HG02870 (cell line): ENCODE results near the gene KNDC1.

Experiments used
- ATAC-seq: cut with Tn5 transposase; IDR thresholded peaks from one replicate; pipeline ENCODE4 v1.9.1; 2021; ENCODE audit warnings: mild to moderate bottlenecking, moderate library complexity; ENCODE audit not compliant: unreplicated experiment

The KNDC1 gene

GRCh38 chr10:133177380-133178157 lies 17.6 kb downstream of the KNDC1 start:
- ATAC-seq = no peak

DNA sequence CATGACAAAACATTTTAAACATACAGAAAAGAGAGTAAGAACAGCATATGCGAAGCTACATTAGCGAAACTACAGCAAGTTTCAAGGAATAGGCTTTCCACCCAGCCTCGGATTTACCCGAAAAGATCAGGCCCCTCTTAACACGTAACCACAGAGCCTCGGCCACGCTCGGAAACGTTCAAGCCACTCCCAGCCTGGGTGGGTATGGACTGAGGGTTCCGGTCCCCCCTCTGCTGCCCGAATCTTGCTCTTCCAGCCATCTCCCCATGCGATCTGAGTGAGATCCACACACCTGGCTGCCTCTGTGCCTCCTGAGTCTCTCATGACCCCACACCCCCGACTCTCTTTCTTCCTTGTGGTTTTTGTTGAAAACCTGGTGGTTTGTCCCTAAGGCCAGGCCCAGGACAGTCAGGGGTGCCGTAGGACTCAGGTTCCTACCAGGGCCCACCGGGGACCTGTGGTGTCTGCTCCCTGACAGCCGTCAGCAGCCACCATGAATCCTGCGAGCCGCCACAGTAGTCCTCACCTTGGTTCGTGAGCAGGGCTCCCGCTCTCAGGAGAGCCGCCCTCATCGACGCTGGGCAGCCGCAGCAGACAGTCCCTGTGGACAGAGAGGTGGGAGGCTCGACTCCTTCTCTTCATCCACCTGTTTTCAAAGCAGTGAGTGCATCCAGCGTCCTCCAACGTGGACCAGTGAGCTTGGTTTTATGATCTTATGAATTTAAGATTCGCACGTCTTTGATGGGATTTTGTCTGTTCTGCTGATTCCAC lies 18.5 kb downstream of the KNDC1 start:
- ATAC-seq = no peak

- no peak for ATAC-seq
Measured at GRCh38 chr10:133179128-133179520, 19.1 kb downstream of the KNDC1 start.

GRCh38 chr10:133179651-133180050 lies 19.6 kb downstream of the KNDC1 start:
- no peak for ATAC-seq

- no peak for ATAC-seq
Measured at GRCh38 chr10:133180192-133180964, 20.4 kb downstream of the KNDC1 start.

DNA sequence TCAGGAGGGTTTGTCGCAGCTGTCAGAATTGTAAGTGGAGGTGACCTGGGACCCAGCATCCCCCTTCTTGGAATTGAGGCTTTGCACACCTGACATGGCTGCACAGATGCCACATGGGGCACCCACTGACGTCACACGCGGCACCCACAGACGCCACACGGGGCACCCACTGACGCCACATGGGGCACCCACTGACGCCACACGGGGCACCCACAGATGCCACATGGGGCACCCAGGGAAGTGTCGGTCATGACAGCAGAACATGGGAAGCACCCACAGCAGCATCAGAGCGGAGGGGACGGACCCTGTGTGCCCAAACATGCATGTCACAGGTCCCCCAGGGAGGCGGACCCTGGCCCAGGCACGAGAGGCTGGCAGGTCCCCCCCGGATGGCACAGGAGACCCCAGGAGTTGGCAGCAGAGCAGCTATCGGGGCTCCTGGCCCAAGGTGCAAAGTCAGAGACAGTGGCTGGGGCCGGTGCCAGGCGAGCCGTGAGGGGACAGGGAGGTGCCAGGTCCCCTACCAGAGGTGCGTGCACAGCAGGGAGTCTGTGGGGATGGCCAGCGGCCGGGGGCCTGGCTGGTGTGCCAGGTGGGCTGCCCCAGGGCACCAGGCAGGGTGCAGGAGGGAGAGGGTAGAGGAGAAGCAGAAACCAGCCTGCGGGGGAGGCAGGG lies 21.1 kb downstream of the KNDC1 start:
- no peak for ATAC-seq

- ATAC-seq = no peak
Measured at GRCh38 chr10:133182190-133182589, 22.2 kb downstream of the KNDC1 start.

DNA sequence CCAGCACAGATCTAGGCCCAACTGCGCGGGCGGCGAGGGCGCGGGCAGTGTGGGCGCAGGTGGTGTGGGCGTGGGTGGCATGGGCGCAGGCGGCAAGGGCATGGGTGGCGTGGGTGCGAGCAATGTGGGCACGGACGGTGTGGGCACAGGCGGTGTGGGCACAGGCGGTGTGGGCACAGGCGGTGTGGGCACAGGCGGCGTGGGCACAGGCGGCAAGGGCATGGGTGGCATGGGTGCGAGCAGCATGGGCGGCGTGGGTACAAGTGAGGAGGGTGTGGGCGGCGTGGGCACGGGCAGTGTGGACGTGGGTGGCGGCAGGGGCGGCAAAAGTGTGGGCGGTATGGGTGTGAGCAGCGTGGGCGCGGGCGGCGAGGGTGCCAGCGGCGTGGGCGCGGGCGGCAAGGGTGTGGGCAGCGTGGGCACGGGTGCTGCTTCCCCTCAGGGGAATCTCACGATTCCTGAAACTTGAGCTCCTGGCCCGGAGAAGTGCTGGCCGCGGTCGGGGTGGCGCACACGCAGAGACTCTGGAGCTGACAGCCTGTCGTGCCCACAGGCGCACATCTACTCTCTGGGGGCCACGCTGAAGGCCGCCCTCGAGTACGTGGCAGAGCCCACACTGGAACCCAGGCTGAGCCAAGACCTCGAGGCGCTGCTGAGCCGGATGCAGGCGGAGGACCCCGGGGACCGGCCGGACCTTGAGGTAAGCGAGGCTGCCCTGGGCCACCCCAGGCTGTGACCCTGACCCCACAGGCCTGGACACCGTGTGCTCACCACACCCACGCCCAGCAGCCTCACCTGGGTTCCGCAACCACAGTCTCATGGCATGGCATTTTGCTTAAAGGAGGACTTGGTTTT lies 23.0 kb downstream of the KNDC1 start:
- no peak for ATAC-seq

- no peak for ATAC-seq
Measured at GRCh38 chr10:133183646-133184378, 23.8 kb downstream of the KNDC1 start.

DNA sequence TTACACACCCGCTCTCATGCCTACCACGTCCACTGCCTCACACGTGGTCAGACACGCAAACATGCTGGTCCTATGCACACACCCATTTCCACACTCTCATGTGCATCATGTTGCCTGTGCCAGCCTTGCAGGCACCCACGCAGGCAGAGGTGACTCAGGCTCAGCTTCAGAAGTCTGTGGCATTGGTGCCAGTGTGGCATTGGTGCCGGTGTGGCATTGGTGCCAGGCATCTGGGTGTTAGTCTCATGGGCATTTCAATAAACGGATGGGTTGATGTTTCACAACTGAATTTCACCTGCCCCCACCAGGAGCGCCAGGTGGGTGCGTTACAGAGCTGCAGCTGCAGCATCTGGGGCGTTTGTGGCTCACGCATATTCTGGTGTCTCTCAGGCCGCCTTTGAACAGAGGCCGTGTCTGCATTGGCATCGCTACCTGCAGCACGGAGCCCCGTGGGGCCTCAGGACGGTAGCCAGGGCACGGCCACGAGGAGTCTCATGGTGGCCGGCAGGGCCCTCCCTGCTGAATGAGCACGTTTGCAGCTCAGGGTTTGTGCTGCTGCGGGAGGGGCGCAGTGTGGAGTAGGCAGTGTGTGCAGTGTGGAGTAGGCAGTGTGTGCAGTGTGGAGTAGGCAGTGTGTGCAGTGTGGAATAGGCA lies 24.7 kb downstream of the KNDC1 start:
- no peak for ATAC-seq

DNA sequence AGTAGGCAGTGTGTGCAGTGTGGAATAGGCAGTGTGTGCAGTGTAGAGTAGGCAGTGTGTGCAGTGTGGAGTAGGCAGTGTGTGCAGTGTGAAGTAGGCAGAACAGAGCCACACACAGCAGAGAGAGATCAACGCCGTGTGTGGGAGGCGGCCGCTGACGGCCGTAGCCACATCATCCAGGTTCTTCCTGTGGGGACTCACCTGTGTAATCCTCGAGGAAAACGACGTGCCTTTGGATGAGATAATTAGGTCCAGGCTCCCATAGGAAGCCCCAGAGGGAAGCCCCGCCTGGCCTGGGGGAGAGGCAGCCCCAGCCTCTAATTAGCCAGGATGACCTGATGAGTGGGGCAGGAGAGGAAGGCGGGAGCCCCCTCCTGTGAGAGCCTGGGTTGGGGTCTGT lies 25.4 kb downstream of the KNDC1 start:
- no peak for ATAC-seq

- no peak for ATAC-seq
Measured at GRCh38 chr10:133185916-133186315, 25.9 kb downstream of the KNDC1 start.

DNA sequence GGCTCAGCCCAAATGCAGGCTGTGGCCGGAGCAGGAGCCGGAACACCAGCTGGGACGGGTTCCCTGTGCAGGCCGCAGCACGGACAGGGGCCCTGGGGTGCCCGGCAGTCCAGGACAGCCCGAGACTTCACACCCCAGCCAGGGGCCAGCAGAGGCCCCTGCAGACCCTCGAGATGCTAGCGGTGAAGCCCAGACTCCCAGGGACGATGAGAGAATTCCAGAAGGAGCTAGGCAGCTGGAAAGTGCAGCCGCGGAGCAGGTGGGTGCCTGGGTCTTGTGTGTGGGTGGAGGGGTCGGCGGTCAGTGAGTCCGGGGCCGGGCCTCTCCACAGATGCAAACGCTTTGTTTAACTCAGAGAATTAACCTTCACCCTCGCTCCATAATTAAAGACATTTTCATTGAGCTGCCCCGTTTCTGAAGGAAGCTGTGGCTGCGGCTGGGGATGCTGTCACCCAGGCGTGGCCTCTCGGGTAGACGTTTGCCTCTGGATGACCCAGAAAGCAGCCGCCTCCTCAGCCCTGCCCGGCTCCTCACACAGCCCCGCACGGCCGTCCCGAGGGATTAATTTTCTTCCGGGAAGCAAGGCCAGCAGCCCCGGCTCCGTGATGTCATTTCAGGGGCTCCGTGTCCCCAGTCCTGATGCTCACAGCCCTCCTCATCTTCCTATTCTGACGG lies 26.5 kb downstream of the KNDC1 start:
- ATAC-seq = no peak

GRCh38 chr10:133187091-133187905 lies 27.3 kb downstream of the KNDC1 start:
- ATAC-seq = no peak

GRCh38 chr10:133187906-133188681 lies 28.1 kb downstream of the KNDC1 start:
- no peak for ATAC-seq

DNA sequence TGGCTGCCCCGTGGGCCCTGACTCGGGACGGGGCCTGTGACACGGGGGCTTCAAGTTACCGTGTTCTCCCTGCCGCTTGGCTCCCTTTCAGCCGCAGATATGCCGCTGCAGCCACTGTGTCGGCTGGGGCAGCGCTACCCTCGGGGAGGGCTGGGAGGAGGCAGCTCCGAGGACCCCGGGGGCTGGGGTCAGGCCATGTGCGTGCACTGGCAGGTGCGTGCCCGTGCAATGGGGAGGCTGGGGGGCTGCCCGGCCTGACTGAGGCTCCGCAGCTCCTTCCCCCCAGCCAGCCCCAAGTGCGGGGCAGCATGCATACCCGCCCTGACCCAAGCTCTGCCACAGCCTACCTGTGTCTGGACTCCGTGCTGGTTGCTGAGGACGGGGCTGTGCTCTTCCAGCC lies 29.2 kb downstream of the KNDC1 start:
- ATAC-seq = no peak

DNA sequence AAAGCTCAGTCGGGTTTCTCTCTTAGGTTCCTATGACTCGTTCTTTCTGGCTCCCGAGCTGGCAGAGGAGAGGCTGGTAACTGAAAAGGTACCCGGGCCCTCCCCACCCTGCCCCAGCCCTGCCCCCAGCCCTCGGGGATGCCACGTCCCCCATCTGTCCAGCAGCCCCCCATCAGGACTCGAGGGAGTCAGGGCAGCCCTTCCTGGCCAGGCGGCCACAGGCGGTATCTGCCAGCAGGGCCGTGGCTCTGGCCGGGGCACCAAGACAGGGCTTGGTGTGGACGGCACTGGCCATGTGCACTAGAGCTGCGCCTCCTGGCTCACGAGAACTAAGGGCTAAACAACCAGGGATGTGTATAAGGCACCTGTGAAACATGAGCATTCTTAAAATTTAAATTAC lies 29.7 kb downstream of the KNDC1 start:
- no peak for ATAC-seq
